Gastroesophageal sphincter (tissue), 4 donors: ENCODE data around the gene ROR2. TPM values are rescaled to one million over a fixed set of nuclear protein-coding genes. Genes with fewer than 3 reads are reported as not detected.

Source experiments
- ATAC-seq: fragments of 150-250 bp; one replicate; pipeline ENCODE4 v1.9.1; 2016; ENCODE audit warnings: mild to moderate bottlenecking, moderate library complexity
- H3K27ac ChIP-seq, 4 donors: fragments of 200-600 bp; sonication (generic) in 3 of 4; 1 replicate in 3 of 4; 2 replicates in 1 of 4; pipeline ENCODE4 v1.5.1; 2016 to 2019
- H3K27me3 ChIP-seq: fragments of 200-600 bp; sonication (generic); one replicate; pipeline ENCODE4 v1.5.1; 2019
- H3K36me3 ChIP-seq, 2 donors: fragments of 200-600 bp; sonication (generic); one replicate each; pipeline ENCODE4 v1.5.1; 2019; ENCODE audit warnings: control low read depth in 1 of 2
- H3K4me1 ChIP-seq, 3 donors: fragments of 200-600 bp; sonication (generic); 1 replicate in 2 of 3; 2 replicates in 1 of 3; pipeline ENCODE4 v1.5.1; 2016 to 2019; ENCODE audit warnings: control low read depth in 2 of 3
- H3K4me3 ChIP-seq, 2 donors: fragments of 200-600 bp; sonication (generic); one replicate each; pipeline ENCODE4 v1.5.1; 2019; ENCODE audit warnings: mild to moderate bottlenecking in 1 of 2, moderate library complexity in 1 of 2
- H3K9me3 ChIP-seq, 3 donors: fragments of 200-600 bp; sonication (generic); one replicate each; pipeline ENCODE4 v1.5.1; 2017 to 2019; ENCODE audit warnings: control low read depth in 2 of 3
- EP300 ChIP-seq: sonication (generic); formaldehyde crosslinking; IDR thresholded peaks from one replicate; pipeline ENCODE4 v1.6.1; 2017; ENCODE audit warnings: antibody characterized with exemption, mild to moderate bottlenecking
- POLR2A ChIP-seq, 2 donors: fragments of 450-650 bp; IDR thresholded peaks; one replicate each; pipeline ENCODE4 v1.6.1; 2017; ENCODE audit warnings: antibody characterized with exemption in 2 of 2, mild to moderate bottlenecking in 2 of 2, moderate library complexity in 1 of 2
- POLR2AphosphoS5 ChIP-seq: sonication (generic); formaldehyde crosslinking; IDR thresholded peaks from one replicate; pipeline ENCODE4 v1.6.1; 2017; ENCODE audit warnings: antibody characterized with exemption
- WGBS, 2 donors: methylation state at CpG; one replicate each; pipeline ENCODE4 v1.1.5; 2018; ENCODE audit warnings: low coverage in 1 of 2; 5-methylcytosine and 5-hydroxymethylcytosine counted together
- total RNA-seq, 4 donors: library from RNA; depleted of rRNA; stranded (reverse); fragments of >200 nt; gene quantifications; one replicate each; pipeline ENCODE4 v1.1.0, GENCODE V29; 2016
- TF ChIP-seq, protein P1 (sequence below), 4 experiments: fragments of 200-600 bp in 2 of 4; fragments of 450-650 bp in 2 of 4; sonication (generic) in 1 of 4; IDR thresholded peaks; one replicate each; pipeline ENCODE4 v1.5.1; 2017 to 2019; ENCODE audit warnings: antibody characterized with exemption in 4 of 4, mild to moderate bottlenecking in 2 of 4, moderate library complexity in 2 of 4

ROR2 gene
- total RNA-seq, 4 donors from 2014 or later = 40.8 to 69.1 (median 63.2) TPM

- 78 to 89% methylated on average over 2 to 5 of the region's 5 CpGs for WGBS, 2 donors
- no peaks in the 10 kb centered on the region for H3K27me3 ChIP-seq
- no peak overlapping the region for H3K4me3 ChIP-seq
- H3K27ac ChIP-seq = peak overlapping the region in 3 of 4 donors; percentile 4 to 65 (median 54)
- no peak for ATAC-seq
- H3K4me1 ChIP-seq = peaks cover 0 to 31% (median 0%) of the 10 kb centered on the region in 3 donors
- peaks cover 0 to 67% of the 10 kb centered on the region in 2 donors for H3K36me3 ChIP-seq
- H3K9me3 ChIP-seq = no peaks in the 10 kb centered on the region
- no peak for TF ChIP-seq EP300
- TF ChIP-seq, protein P1, sequence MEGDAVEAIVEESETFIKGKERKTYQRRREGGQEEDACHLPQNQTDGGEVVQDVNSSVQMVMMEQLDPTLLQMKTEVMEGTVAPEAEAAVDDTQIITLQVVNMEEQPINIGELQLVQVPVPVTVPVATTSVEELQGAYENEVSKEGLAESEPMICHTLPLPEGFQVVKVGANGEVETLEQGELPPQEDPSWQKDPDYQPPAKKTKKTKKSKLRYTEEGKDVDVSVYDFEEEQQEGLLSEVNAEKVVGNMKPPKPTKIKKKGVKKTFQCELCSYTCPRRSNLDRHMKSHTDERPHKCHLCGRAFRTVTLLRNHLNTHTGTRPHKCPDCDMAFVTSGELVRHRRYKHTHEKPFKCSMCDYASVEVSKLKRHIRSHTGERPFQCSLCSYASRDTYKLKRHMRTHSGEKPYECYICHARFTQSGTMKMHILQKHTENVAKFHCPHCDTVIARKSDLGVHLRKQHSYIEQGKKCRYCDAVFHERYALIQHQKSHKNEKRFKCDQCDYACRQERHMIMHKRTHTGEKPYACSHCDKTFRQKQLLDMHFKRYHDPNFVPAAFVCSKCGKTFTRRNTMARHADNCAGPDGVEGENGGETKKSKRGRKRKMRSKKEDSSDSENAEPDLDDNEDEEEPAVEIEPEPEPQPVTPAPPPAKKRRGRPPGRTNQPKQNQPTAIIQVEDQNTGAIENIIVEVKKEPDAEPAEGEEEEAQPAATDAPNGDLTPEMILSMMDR (IDR thresholded peaks at IDR 0.05) = no peak
- no peak for TF ChIP-seq POLR2AphosphoS5
- TF ChIP-seq POLR2A (IDR thresholded peaks at IDR 0.05) = no peak
Observed at GRCh38 chr9:91727972-91728371, 222.1 kb downstream of the ROR2 start.

DNA sequence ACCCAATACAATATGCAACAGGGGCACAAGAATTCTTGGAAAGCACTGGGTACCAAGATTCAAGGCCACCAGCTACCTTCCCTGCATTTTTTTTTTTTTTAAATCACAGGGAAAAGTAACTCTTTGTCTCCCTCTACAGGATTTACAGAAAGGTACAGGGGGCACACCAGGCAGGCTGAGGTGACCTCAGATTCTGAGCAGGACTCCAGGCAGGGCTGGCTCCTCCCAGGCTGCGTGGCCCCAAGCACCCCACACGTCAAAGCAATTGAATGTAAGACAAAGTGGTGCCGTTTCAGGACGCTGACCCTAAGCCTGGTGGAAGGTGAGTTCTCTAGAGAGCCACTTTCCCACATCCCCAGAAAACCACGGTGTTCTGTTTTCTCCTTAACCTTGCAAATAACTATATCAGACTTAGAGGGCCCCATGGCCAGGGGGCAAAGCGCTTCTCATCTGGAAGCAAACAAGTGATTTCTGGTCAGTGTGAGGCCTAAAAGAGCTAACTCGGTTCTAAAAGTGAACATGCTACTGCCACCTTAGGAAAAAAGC lies 222.6 kb downstream of the ROR2 start:
- no peak for ATAC-seq
- peak overlapping the region in 2 of 4 donors; percentile 54 to 65 for H3K27ac ChIP-seq
- H3K4me3 ChIP-seq = no peak overlapping the region
- H3K27me3 ChIP-seq = no peaks in the 10 kb centered on the region
- H3K4me1 ChIP-seq = peaks cover 0 to 31% (median 0%) of the 10 kb centered on the region in 3 donors
- no peak for TF ChIP-seq POLR2A (IDR thresholded peaks at IDR 0.05)
- TF ChIP-seq, protein P1 (IDR thresholded peaks at IDR 0.05) = peak in 3 of 4 experiments; percentile 69 to 78 (median 70)
- peaks cover 0 to 67% of the 10 kb centered on the region in 2 donors for H3K36me3 ChIP-seq
- 14 to 33% methylated on average over 5 of the region's 7 CpGs for whole genome bisulfite sequencing, 2 donors
- H3K9me3 ChIP-seq = no peaks in the 10 kb centered on the region

DNA sequence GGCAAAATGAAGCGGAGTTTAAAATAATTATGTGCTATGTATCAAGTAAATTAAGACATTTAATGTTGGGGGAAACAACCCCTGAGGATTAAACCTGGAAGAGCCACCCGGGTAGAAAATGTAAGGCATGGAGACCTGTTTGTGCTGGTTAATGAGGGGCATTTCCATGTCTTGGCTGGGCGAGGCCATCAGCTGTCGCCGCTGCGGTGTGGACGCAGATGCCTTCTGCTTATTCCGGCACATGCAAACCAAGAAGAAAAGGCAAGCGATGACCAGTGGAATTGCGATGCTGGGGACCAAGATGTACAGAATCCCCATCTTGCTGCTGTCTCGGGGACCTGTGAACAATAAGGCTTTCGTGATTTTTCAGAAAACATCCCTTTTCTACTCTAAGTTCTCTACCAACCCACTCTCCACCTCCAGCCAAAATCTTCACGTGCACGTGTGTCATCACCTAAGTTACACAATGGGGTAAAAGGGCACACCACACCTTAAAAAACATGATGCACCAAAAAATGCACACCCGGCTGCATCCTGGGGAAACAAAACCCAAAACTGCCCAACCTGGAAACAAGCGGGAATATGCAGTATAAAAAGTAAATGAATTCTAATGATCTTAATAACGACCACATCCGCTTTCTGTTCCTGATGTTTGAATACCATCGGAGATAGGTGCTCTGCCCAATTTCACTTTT lies 223.5 kb downstream of the ROR2 start:
- Histone ChIP-seq H3K4me1 (peaks cover 0 to 31% (median 0%) of the 10 kb centered on the region in 3 donors), H3K27ac (no peak overlapping the region)
- no peak for ATAC-seq

GRCh38 chr9:91725651-91726050 lies 224.4 kb downstream of the ROR2 start:
- H3K9me3 ChIP-seq = no peaks in the 10 kb centered on the region
- peaks cover 0 to 55% of the 10 kb centered on the region in 2 donors for H3K36me3 ChIP-seq
- H3K27me3 ChIP-seq = no peaks in the 10 kb centered on the region
- H3K4me1 ChIP-seq = peaks cover 0 to 31% (median 0%) of the 10 kb centered on the region in 3 donors
- H3K27ac ChIP-seq = no peak overlapping the region
- no peak overlapping the region for H3K4me3 ChIP-seq
- no CpG with 5 or more reads among the region's 7 CpGs for WGBS, 2 donors
- no peak for ATAC-seq
- TF ChIP-seq POLR2AphosphoS5 (no peak), POLR2A (IDR thresholded peaks at IDR 0.05) (no peak), EP300 (no peak)
- TF ChIP-seq, protein P1 (IDR thresholded peaks at IDR 0.05) = no peak

More for the DNA sequence above, 223.5 kb downstream of the ROR2 start:
- WGBS, 2 donors = 85 to 86% methylated on average over 14 to 16 of the region's 19 CpGs
- Histone ChIP-seq H3K36me3 (peaks cover 0 to 64% of the 10 kb centered on the region in 2 donors), H3K4me3 (no peak overlapping the region), H3K9me3 (no peaks in the 10 kb centered on the region), H3K27me3 (no peaks in the 10 kb centered on the region)
- TF ChIP-seq, protein P1 (IDR thresholded peaks at IDR 0.05) = no peak
- no peak for TF ChIP-seq EP300
